NB4 (cell line): ENCODE data around the gene UTP20.

Experiments used
- DNase-seq: peaks from one replicate; pipeline ENCODE4 v3.0.0; 2010; ENCODE audit warnings: low read depth
- H3K4me3 ChIP-seq: one replicate; pipeline ENCODE4 v1.5.1; 2011; ENCODE audit warnings: mild to moderate bottlenecking, low read depth, low read length, moderate library complexity
- CTCF ChIP-seq: IDR thresholded peaks from one replicate; pipeline ENCODE4 v1.5.1; 2012; ENCODE audit warnings: low read depth, low read length
- MAX ChIP-seq: IDR thresholded peaks from 2 replicates; pipeline ENCODE4 v1.6.1; 2011; ENCODE audit warnings: low read depth, low read length
- MYC ChIP-seq: IDR thresholded peaks from 2 replicates; pipeline ENCODE4 v1.6.1; 2011; ENCODE audit warnings: low read depth, low read length
- POLR2A ChIP-seq: IDR thresholded peaks from 2 replicates; pipeline ENCODE4 v1.6.1; 2011; ENCODE audit warnings: mild to moderate bottlenecking; ENCODE audit not compliant: insufficient read length; ENCODE audit errors: extremely low read depth

UTP20 gene

GRCh38 chr12:101238800-101239329, 41.0 kb upstream of the UTP20 start:
- no peak for TF ChIP-seq MAX
- no peak for TF ChIP-seq CTCF
- no peak for TF ChIP-seq POLR2A
- no peak for TF ChIP-seq MYC
- H3K4me3 ChIP-seq, result no peak overlapping the region
- no peak for DNase-seq

- no peak overlapping the region for H3K4me3 ChIP-seq
- no peak for DNase-seq
- TF ChIP-seq CTCF (no peak), MYC (no peak), POLR2A (no peak), MAX (no peak)
Measured at GRCh38 chr12:101243074-101243473, 36.8 kb upstream of the UTP20 start.

GRCh38 chr12:101243616-101244015, 36.3 kb upstream of the UTP20 start:
- TF ChIP-seq POLR2A, result no peak
- no peak for TF ChIP-seq MAX
- no peak for TF ChIP-seq CTCF
- TF ChIP-seq MYC, result no peak
- DNase-seq, result no peak
- no peak overlapping the region for H3K4me3 ChIP-seq

GRCh38 chr12:101256266-101256665, 23.6 kb upstream of the UTP20 start:
- TF ChIP-seq CTCF, result no peak
- TF ChIP-seq MAX, result no peak
- TF ChIP-seq MYC, result no peak
- no peak for TF ChIP-seq POLR2A
- no peak overlapping the region for H3K4me3 ChIP-seq
- no peak for DNase-seq

GRCh38 chr12:101257357-101257756, 22.5 kb upstream of the UTP20 start:
- TF ChIP-seq MAX, result no peak
- TF ChIP-seq MYC, result no peak
- no peak for TF ChIP-seq POLR2A
- TF ChIP-seq CTCF, result no peak
- no peak for DNase-seq
- no peak overlapping the region for H3K4me3 ChIP-seq
